ENCODE measurements around the gene SLC26A1. TPM values are rescaled to one million over a fixed set of nuclear protein-coding genes. Genes with fewer than 3 reads are reported as not detected.

Gene SLC26A1
- total RNA-seq, 1 experiment from 2014 or later, result 1.8 TPM

GRCh38 chr4:951594-952468, 41.4 kb downstream of the SLC26A1 start:
- POLR2A ChIA-PET, result no interaction called here
- no TSS peak for BruUV-seq (replicated peaks)
- CTCF ChIA-PET, result no interaction called here

DNA sequence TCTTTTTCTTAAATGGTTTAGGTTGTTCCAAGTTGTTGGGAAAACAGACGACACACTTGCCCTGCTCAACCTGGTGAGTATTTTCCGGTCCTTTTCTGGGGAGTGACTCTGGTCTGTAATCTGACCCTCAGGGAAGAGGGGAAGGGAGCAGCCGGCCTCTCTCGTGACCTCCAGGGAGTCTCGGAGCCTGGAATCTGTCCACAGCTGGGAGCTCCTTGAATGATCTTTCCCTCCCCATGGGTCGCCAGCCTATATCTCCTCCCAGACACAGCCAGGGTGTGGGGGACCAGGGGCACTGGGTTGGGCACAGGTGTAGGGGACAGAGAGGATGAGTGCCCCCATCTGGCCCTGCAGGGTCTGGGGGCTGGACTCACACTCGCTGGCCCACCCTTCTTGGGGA, 42.0 kb downstream of the SLC26A1 start:
- Histone ChIP-seq H3K9me3 (ENCODE audit: control insufficient read depth, insufficient read depth, low read depth, low read length) (no peaks in the 10 kb centered on the region), H3K4me3 (ENCODE audit: low read depth in 2 of 2, low read length in 2 of 2) (no peak overlapping the region), H3K36me3 (ENCODE audit: control insufficient read depth, insufficient read depth, low read length) (no peaks in the 10 kb centered on the region), H3K27me3 (ENCODE audit: control insufficient read depth, insufficient read depth, low read length) (no peaks in the 10 kb centered on the region), H3K27ac (ENCODE audit: low read length) (no peak overlapping the region), H3K4me1 (ENCODE audit: control insufficient read depth, insufficient read depth, low read length) (no peaks in the 10 kb centered on the region)
- CTCF ChIA-PET, result no interaction called here
- intact Hi-C loops (cut with micrococcal nuclease; ENCODE audit: unreplicated experiment), result no loop called here
- BruUV-seq (replicated peaks), result no TSS peak
- in situ Hi-C loops (cut with HindIII; ENCODE audit: low pct_unique_long_range_greater_than_20kb, low sequenced_read_pairs), result no loop called here
- ATAC-seq, result no peak
- TF ChIP-seq SIN3A (IDR thresholded peaks at IDR 0.05; ENCODE audit: borderline replicate concordance, insufficient read depth, low read depth, low read length) (no peak), TCF7L2 (IDR thresholded peaks at IDR 0.05; ENCODE audit: low read depth, low read length) (no peak), REST (IDR thresholded peaks at IDR 0.05; ENCODE audit: insufficient read depth in 1 of 2, low read depth in 2 of 2, low read length in 1 of 2) (no peak), POLR2AphosphoS5 (IDR thresholded peaks at IDR 0.05; ENCODE audit: low read depth, low read length) (no peak)
- TF ChIP-seq, protein P1, sequence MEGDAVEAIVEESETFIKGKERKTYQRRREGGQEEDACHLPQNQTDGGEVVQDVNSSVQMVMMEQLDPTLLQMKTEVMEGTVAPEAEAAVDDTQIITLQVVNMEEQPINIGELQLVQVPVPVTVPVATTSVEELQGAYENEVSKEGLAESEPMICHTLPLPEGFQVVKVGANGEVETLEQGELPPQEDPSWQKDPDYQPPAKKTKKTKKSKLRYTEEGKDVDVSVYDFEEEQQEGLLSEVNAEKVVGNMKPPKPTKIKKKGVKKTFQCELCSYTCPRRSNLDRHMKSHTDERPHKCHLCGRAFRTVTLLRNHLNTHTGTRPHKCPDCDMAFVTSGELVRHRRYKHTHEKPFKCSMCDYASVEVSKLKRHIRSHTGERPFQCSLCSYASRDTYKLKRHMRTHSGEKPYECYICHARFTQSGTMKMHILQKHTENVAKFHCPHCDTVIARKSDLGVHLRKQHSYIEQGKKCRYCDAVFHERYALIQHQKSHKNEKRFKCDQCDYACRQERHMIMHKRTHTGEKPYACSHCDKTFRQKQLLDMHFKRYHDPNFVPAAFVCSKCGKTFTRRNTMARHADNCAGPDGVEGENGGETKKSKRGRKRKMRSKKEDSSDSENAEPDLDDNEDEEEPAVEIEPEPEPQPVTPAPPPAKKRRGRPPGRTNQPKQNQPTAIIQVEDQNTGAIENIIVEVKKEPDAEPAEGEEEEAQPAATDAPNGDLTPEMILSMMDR (IDR thresholded peaks at IDR 0.05), result no peak
- POLR2A ChIA-PET, result interaction anchor here (0.6 kb wide), 1 partner anchor 15 kb away, joined by 4 read pairs; no protein-coding TSS in a partner anchor
- DNase-seq (ENCODE audit: low read depth, low spot score), result no peak

More at GRCh38 chr4:951594-952468, 41.4 kb downstream of the SLC26A1 start:
- Histone ChIP-seq H3K27me3 (ENCODE audit: control insufficient read depth, insufficient read depth, low read length) (no peaks in the 10 kb centered on the region), H3K36me3 (ENCODE audit: control insufficient read depth, insufficient read depth, low read length) (no peaks in the 10 kb centered on the region), H3K4me3 (ENCODE audit: low read depth in 2 of 2, low read length in 2 of 2) (no peak overlapping the region), H3K4me1 (ENCODE audit: control insufficient read depth, insufficient read depth, low read length) (no peaks in the 10 kb centered on the region), H3K27ac (ENCODE audit: low read length) (no peak overlapping the region), H3K9me3 (ENCODE audit: control insufficient read depth, insufficient read depth, low read depth, low read length) (no peaks in the 10 kb centered on the region)
- ATAC-seq (no peak), DNase-seq (ENCODE audit: low read depth, low spot score) (no peak)
- TF ChIP-seq SIN3A (IDR thresholded peaks at IDR 0.05; ENCODE audit: borderline replicate concordance, insufficient read depth, low read depth, low read length) (no peak), TCF7L2 (IDR thresholded peaks at IDR 0.05; ENCODE audit: low read depth, low read length) (no peak), REST (IDR thresholded peaks at IDR 0.05; ENCODE audit: insufficient read depth in 1 of 2, low read depth in 2 of 2, low read length in 1 of 2) (no peak), POLR2AphosphoS5 (IDR thresholded peaks at IDR 0.05; ENCODE audit: low read depth, low read length) (no peak)
- TF ChIP-seq, protein P1 (IDR thresholded peaks at IDR 0.05), result no peak
- in situ Hi-C loops (cut with HindIII; ENCODE audit: low pct_unique_long_range_greater_than_20kb, low sequenced_read_pairs), result no loop called here
- intact Hi-C loops (cut with micrococcal nuclease; ENCODE audit: unreplicated experiment), result no loop called here

Measured in Panc1 (cell line).